ENCODE measurements around the gene EFHD2.

DNA sequence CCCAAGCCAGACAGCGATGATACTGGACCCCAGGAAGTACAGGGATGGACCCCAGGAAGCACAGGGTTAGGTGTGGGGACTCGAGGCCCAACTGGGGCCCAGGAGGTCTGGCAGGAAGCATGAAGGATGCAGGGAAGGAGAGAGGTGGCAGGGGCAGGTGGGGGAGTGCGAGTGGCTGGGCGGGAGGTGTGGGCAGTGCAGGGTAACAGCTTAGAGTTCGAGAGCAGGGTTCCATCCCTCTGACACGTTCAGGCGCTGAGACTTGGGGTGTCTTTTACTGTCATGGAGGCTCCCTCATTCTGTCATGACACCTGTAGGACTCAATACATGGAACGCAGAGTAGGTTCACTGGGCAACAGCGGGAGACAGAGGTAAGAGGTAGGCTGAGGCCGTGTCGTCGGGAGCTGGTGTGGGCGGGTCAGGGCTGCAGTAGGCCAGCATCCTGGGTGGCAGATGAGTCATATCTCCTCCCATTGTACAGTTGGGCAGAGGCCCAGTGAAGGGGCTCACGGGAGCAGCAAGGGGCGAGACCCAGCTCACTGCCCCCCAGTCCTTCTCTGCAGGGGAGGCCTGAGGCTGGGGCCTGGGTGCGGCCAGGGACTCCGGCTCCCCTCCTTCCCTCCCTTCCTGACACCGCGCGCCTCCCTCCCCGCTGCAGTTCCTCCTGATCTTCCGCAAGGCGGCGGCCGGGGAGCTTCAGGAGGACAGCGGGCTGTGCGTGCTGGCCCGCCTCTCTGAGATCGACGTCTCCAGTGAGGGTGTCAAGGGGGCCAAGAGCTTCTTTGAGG lies 17.0 kb downstream of the EFHD2 start:
- no peak for TF ChIP-seq POLR2A (IDR thresholded peaks at IDR 0.05)
- TF ChIP-seq, protein P1, sequence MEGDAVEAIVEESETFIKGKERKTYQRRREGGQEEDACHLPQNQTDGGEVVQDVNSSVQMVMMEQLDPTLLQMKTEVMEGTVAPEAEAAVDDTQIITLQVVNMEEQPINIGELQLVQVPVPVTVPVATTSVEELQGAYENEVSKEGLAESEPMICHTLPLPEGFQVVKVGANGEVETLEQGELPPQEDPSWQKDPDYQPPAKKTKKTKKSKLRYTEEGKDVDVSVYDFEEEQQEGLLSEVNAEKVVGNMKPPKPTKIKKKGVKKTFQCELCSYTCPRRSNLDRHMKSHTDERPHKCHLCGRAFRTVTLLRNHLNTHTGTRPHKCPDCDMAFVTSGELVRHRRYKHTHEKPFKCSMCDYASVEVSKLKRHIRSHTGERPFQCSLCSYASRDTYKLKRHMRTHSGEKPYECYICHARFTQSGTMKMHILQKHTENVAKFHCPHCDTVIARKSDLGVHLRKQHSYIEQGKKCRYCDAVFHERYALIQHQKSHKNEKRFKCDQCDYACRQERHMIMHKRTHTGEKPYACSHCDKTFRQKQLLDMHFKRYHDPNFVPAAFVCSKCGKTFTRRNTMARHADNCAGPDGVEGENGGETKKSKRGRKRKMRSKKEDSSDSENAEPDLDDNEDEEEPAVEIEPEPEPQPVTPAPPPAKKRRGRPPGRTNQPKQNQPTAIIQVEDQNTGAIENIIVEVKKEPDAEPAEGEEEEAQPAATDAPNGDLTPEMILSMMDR (IDR thresholded peaks at IDR 0.05) = peak in 3 of 4 experiments; percentile 20 to 66 (median 48)

Data from prostate gland (tissue), 2 donors.